A549 (cell line): ENCODE data around the gene SPA17. TPM values are rescaled to one million over a fixed set of nuclear protein-coding genes. Genes with fewer than 3 reads are reported as not detected.

ENCODE experiments used
- ATAC-seq, 2 experiments: fragments of 200-7000 bp in 1 of 2; fragments of >200 bp in 1 of 2; cut with Nextera tagmentation in 1 of 2; cut with Tn5 transposase in 1 of 2; 3 replicates each; pipeline versions ENCODE4 v1.8.0 to v1.9.1; 2018 to 2020; ENCODE audit warnings: mild to moderate bottlenecking in 1 of 2, moderate library complexity in 1 of 2
- CTCF ChIA-PET: fragments of 300-600 bp; sonication (Branson Sonifier 250); formaldehyde crosslinking; extraction: SDS; loops from one replicate; lab custom pipeline; 2021; ENCODE audit warnings: antibody characterized with exemption, inconsistent platforms; lab: Yijun Ruan, JAX
- POLR2A ChIA-PET: fragments of 350-600 bp; formaldehyde crosslinking; extraction: SDS; loops from one replicate; lab custom pipeline; 2021; ENCODE audit warnings: antibody characterized with exemption, inconsistent platforms; lab: Yijun Ruan, JAX
- DNase-seq, 2 experiments: peaks; one replicate each; pipeline versions ENCODE4 v3.0.0 to v3.0.0-alpha.2; 2011 to 2016; ENCODE audit warnings: low read depth in 1 of 2, low spot score in 1 of 2
- FAIRE-seq: peaks from 2 replicates; lab custom pipeline; 2011; peaks lifted over from hg19 to GRCh38; lab: Jason Lieb, UNC
- H3K27ac ChIP-seq, 2 experiments: fragments of >200 bp; sonication (Bioruptor Twin); formaldehyde crosslinking; 3 replicates each; pipeline ENCODE4 v1.5.1; 2016 to 2017
- H3K4me1 ChIP-seq: fragments of >200 bp; sonication (Bioruptor Twin); formaldehyde crosslinking; 3 replicates; pipeline ENCODE4 v1.6.1; 2016
- H3K4me2 ChIP-seq: fragments of >200 bp; sonication (Bioruptor Twin); formaldehyde crosslinking; 3 replicates; pipeline ENCODE4 v1.6.1; 2016
- H3K4me3 ChIP-seq: fragments of >200 bp; sonication (Bioruptor Twin); formaldehyde crosslinking; 3 replicates; pipeline ENCODE4 v1.5.1; 2016
- H3K9me3 ChIP-seq: fragments of >200 bp; sonication (Bioruptor Twin); formaldehyde crosslinking; 3 replicates; pipeline ENCODE4 v1.6.1; 2016
- ATOH8 ChIP-seq: fragments of 250-450 bp; sonication (Bioruptor Pico); IDR thresholded peaks from 2 replicates; pipeline ENCODE4 v1.5.0; 2020; ENCODE audit warnings: low read depth, mild to moderate bottlenecking, moderate library complexity
- BHLHE40 ChIP-seq: IDR thresholded peaks from 2 replicates; pipeline ENCODE4 v1.6.1; 2012; ENCODE audit warnings: low read depth, low read length, inconsistent platforms
- CBX8 ChIP-seq: fragments of 200-600 bp; sonication (generic); IDR thresholded peaks from 2 replicates; pipeline ENCODE4 v1.6.1; 2016
- CHD2 ChIP-seq: fragments of 150-350 bp; IDR thresholded peaks from 2 replicates; pipeline ENCODE4 v1.6.1; 2014; ENCODE audit warnings: low read length; ENCODE audit not compliant: partially characterized antibody
- ELK1 ChIP-seq: fragments of 150-350 bp; IDR thresholded peaks from 2 replicates; pipeline ENCODE4 v1.6.1; 2014; ENCODE audit warnings: low read depth, mild to moderate bottlenecking, low read length
- GATA3 ChIP-seq: IDR thresholded peaks from 2 replicates; pipeline ENCODE4 v1.6.1; 2012; ENCODE audit warnings: borderline replicate concordance
- HEYL ChIP-seq: fragments of 250-450 bp; sonication (Bioruptor Pico); IDR thresholded peaks from 2 replicates; pipeline ENCODE4 v1.8.0; 2021; ENCODE audit warnings: mild to moderate bottlenecking, moderate library complexity
- HOXB5 ChIP-seq: fragments of 250-450 bp; sonication (Bioruptor Pico); IDR thresholded peaks from 2 replicates; pipeline ENCODE4 v1.5.0; 2020; ENCODE audit warnings: mild to moderate bottlenecking, moderate library complexity
- JUN ChIP-seq, 2 experiments: fragments of >200 bp; sonication (Bioruptor Twin); formaldehyde crosslinking; IDR thresholded peaks; 2 replicates in 1 of 2; 3 replicates in 1 of 2; pipeline ENCODE4 v1.6.1; 2016 to 2017
- KDM1A ChIP-seq: fragments of 200-600 bp; sonication (generic); IDR thresholded peaks from 2 replicates; pipeline ENCODE4 v1.6.1; 2016; ENCODE audit warnings: low read depth, mild to moderate bottlenecking
- MAFK ChIP-seq: fragments of 450-650 bp; IDR thresholded peaks from 2 replicates; pipeline ENCODE4 v1.6.1; 2014; ENCODE audit not compliant: partially characterized antibody
- NFE2L2 ChIP-seq: fragments of 150-350 bp; conservative IDR thresholded peaks from 2 replicates; pipeline ENCODE4 v1.6.1; 2014; ENCODE audit warnings: low read length
- PHF8 ChIP-seq: fragments of 200-600 bp; sonication (generic); IDR thresholded peaks from 2 replicates; pipeline ENCODE4 v1.6.1; 2016; ENCODE audit warnings: low read depth, mild to moderate bottlenecking, antibody characterized with exemption, moderate library complexity, borderline replicate concordance
- RAD21 ChIP-seq, 2 experiments: fragments of >200 bp in 1 of 2; sonication (Bioruptor Twin) in 1 of 2; formaldehyde crosslinking in 1 of 2; IDR thresholded peaks in 1 of 2; conservative IDR thresholded peaks in 1 of 2; 2 replicates in 1 of 2; 3 replicates in 1 of 2; pipeline ENCODE4 v1.6.1; 2012 to 2018; ENCODE audit warnings: inconsistent platforms in 1 of 2
- RCOR1 ChIP-seq: fragments of 150-350 bp; IDR thresholded peaks from 2 replicates; pipeline ENCODE4 v1.6.1; 2014; ENCODE audit warnings: antibody characterized with exemption, low read length, low read depth
- REST ChIP-seq: fragments of 200-600 bp; sonication (generic); IDR thresholded peaks from 2 replicates; pipeline ENCODE4 v1.6.1; 2016; ENCODE audit warnings: antibody characterized with exemption, mild to moderate bottlenecking, moderate library complexity
- RNF2 ChIP-seq: fragments of 200-600 bp; sonication (generic); IDR thresholded peaks from 2 replicates; pipeline ENCODE4 v1.6.1; 2016; ENCODE audit warnings: low read depth, mild to moderate bottlenecking, antibody characterized with exemption, moderate library complexity, borderline replicate concordance
- TP53 ChIP-seq: fragments of 250-450 bp; sonication (Bioruptor Pico); IDR thresholded peaks from 2 replicates; pipeline ENCODE4 v1.5.0; 2021; ENCODE audit warnings: mild to moderate bottlenecking, moderate library complexity
- USF2 ChIP-seq: fragments of 450-650 bp; IDR thresholded peaks from 2 replicates; pipeline ENCODE4 v1.6.1; 2014; ENCODE audit warnings: antibody characterized with exemption
- ZC3H11A ChIP-seq: fragments of 450-650 bp; IDR thresholded peaks from 2 replicates; pipeline ENCODE4 v1.6.1; 2014; ENCODE audit warnings: antibody characterized with exemption, mild to moderate bottlenecking
- WGBS: methylation state at CpG from one replicate; pipeline ENCODE4 v1.1.6; 2017; ENCODE audit errors: missing lambda C conversion rate; 5-methylcytosine and 5-hydroxymethylcytosine counted together
- polyA plus RNA-seq, 4 experiments: library from polyadenylated mRNA; depleted of rRNA in 3 of 4; stranded (reverse); fragments of >200 nt; fragmentation: RNase III in 1 of 4; extraction: RNeasy Plus Mini Kit Qiagen cat#74134 plus additional on column Dnase treatment in 1 of 4; gene quantifications; 2 replicates in 3 of 4; 3 replicates in 1 of 4; pipeline ENCODE4 v1.2.3, GENCODE V29; 2011 to 2017

The SPA17 gene
- polyA plus RNA-seq, 2 of the 4 experiments (the other 2 are of a cell fraction): 23.8 to 27.3 TPM

- peaks cover 7% of the 10 kb centered on the region; the same call in 2 of the 3 replicates for H3K9me3 ChIP-seq
- ATAC-seq (no peak), DNase-seq (no peak), FAIRE-seq (no peak)
- no peak overlapping the region for H3K4me2 ChIP-seq
- ChIA-PET POLR2A (no interaction called here), CTCF (interaction anchor here (0.7 kb wide), 1 partner anchor 38 kb away, joined by 3 read pairs; no protein-coding TSS in a partner anchor)
- WGBS: 87% methylated on average over 1 of the region's 1 CpG
- H3K4me3 ChIP-seq: no peak overlapping the region
- no peak overlapping the region for H3K27ac ChIP-seq
- no peaks in the 10 kb centered on the region for H3K4me1 ChIP-seq
- TF ChIP-seq ATOH8 (CRISPR knock-in tag): no peak
These were observed 8.7 kb downstream of the SPA17 start for GRCh38 chr11:124682443-124682842.

- TF ChIP-seq HOXB5: no peak
- TF ChIP-seq ATOH8 (CRISPR knock-in tag): no peak
- TF ChIP-seq RCOR1: no peak
- TF ChIP-seq PHF8: no peak
- TF ChIP-seq JUN (IDR thresholded peaks at IDR 0.05): no peak
- TF ChIP-seq ZC3H11A: no peak
- no peak for TF ChIP-seq USF2
- Histone ChIP-seq H3K4me1 (no peaks in the 10 kb centered on the region), H3K4me3 (no peak overlapping the region), H3K4me2 (no peak overlapping the region), H3K27ac (no peak overlapping the region), H3K9me3 (no peaks in the 10 kb centered on the region)
- DNase-seq (no peak), ATAC-seq (no peak), FAIRE-seq (no peak)
- ChIA-PET CTCF (no interaction called here), POLR2A (no interaction called here)
- 72% methylated on average over 2 of the region's 2 CpGs for WGBS
These were observed 19.4 kb downstream of the SPA17 start for GRCh38 chr11:124693142-124693541.

- no peak for FAIRE-seq
- DNase-seq: no peak
- ATAC-seq: no peak
- TF ChIP-seq MAFK (no peak), JUN (IDR thresholded peaks at IDR 0.05) (no peak), ELK1 (no peak), GATA3 (no peak), CHD2 (no peak), HEYL (no peak), TP53 (CRISPR knock-in tag) (no peak), RCOR1 (no peak), RAD21 (conservative IDR thresholded peaks at IDR 0.05 in 1 of 2, IDR thresholded peaks at IDR 0.05 in 1 of 2) (no peak), NFE2L2 (no peak), BHLHE40 (no peak), RNF2 (no peak), HOXB5 (no peak), REST (no peak), KDM1A (no peak), CBX8 (no peak)
- TF ChIP-seq, all 56 proteins: peak for 0
- H3K4me1 ChIP-seq: no peaks in the 10 kb centered on the region
- 0% methylated on average over 1 of the region's 1 CpG for WGBS
- H3K4me2 ChIP-seq: no peak overlapping the region
- H3K9me3 ChIP-seq: no peaks in the 10 kb centered on the region
- H3K4me3 ChIP-seq: no peak overlapping the region
- ChIA-PET CTCF (interaction anchor here (1.2 to 2.2 kb wide), 3 partner anchors 9 to 94 kb away, joined by 3 to 4 read pairs (median 3); no protein-coding TSS in a partner anchor), POLR2A (no interaction called here)
- no peak overlapping the region for H3K27ac ChIP-seq
These were observed 25.8 kb downstream of the SPA17 start for GRCh38 chr11:124699547-124699946.
